OCI-M2 (cell line): ENCODE measurements around the gene IPO4.

Experiments
- DNase-seq: peaks from one replicate; lab custom pipeline; 2025; ENCODE audit not compliant: unreplicated experiment; lab: John Stamatoyannopoulos, UW

Gene IPO4

GRCh38 chr14:24150061-24150460 lies 38.6 kb downstream of the IPO4 start:
- no peak for DNase-seq

- no peak for DNase-seq
Measured at GRCh38 chr14:24149302-24149969, 39.2 kb downstream of the IPO4 start.

GRCh38 chr14:24147761-24148428 lies 40.7 kb downstream of the IPO4 start:
- DNase-seq = no peak

- DNase-seq = peak; percentile 97
Measured at GRCh38 chr14:24146978-24147760, 41.4 kb downstream of the IPO4 start, which contains the start of gene RNF31. RNF31 (plus strand) TSS chr14:24147498; CDS start chr14:24147699, 201 bp downstream.

- DNase-seq = peak; percentile 87
Measured at GRCh38 chr14:24146453-24146977, 42.1 kb downstream of the IPO4 start, which contains the start of gene PSME2. PSME2 (minus strand) TSS chr14:24146610; CDS start chr14:24146581, 29 bp downstream.

- no peak for DNase-seq
Measured at GRCh38 chr14:24145690-24146452, 42.7 kb downstream of the IPO4 start.

GRCh38 chr14:24145219-24145618 lies 43.4 kb downstream of the IPO4 start:
- no peak for DNase-seq

- no peak for DNase-seq
Measured at GRCh38 chr14:24144451-24144850, 44.2 kb downstream of the IPO4 start.

GRCh38 chr14:24143511-24143910 lies 45.1 kb downstream of the IPO4 start:
- DNase-seq = no peak

GRCh38 chr14:24141097-24141880 lies 47.3 kb downstream of the IPO4 start, which contains the start of gene EMC9:
EMC9 (minus strand) TSS chr14:24141591; CDS start chr14:24141304, 287 bp downstream.
- DNase-seq = peak; percentile 98

GRCh38 chr14:24139272-24139934 lies 49.2 kb downstream of the IPO4 start:
- no peak for DNase-seq

GRCh38 chr14:24138396-24139271 lies 50.0 kb downstream of the IPO4 start:
- DNase-seq = no peak

GRCh38 chr14:24137529-24138395 lies 50.9 kb downstream of the IPO4 start:
- no peak for DNase-seq

- no peak for DNase-seq
Measured at GRCh38 chr14:24136684-24137528, 51.7 kb downstream of the IPO4 start.

- peak; percentile 57 for DNase-seq
Measured at GRCh38 chr14:24135834-24136683, 52.6 kb downstream of the IPO4 start, which contains the start of gene PSME1. PSME1 (plus strand) TSS chr14:24136194; CDS start chr14:24136263, 69 bp downstream.

- no peak for DNase-seq
Measured at GRCh38 chr14:24135584-24135833, 53.1 kb downstream of the IPO4 start.
